Testis (tissue), 2 donors: ENCODE results near the gene PCIF1.

ENCODE experiments used
- CTCF ChIP-seq, 3 experiments: fragments of 450-650 bp in 2 of 3; fragments of 200-600 bp in 1 of 3; sonication (generic) in 1 of 3; IDR thresholded peaks; one replicate each; pipeline ENCODE4 v1.5.1; 2016 to 2019; ENCODE audit warnings: antibody characterized with exemption in 3 of 3, mild to moderate bottlenecking in 2 of 3, moderate library complexity in 1 of 3
- POLR2A ChIP-seq: fragments of 450-650 bp; IDR thresholded peaks from one replicate; pipeline ENCODE4 v1.6.1; 2017; ENCODE audit warnings: antibody characterized with exemption, mild to moderate bottlenecking, moderate library complexity

- TF ChIP-seq POLR2A (no peak), CTCF (IDR thresholded peaks at IDR 0.05) (no peak)
Measured at GRCh38 chr20:45952861-45953260, 18.4 kb downstream of the PCIF1 start.
